Stimulated activated CD8-positive, alpha-beta memory T cell treated with anti-CD3 and anti-CD28 coated beads, Interleukin-15, amount 100 ng/mL, for 4 hours (primary cell): ENCODE measurements around the gene ARFRP1.

Experiments used
- DNase-seq, 2 donors: peaks; one replicate each; pipeline ENCODE4 v3.0.0-alpha.2; 2020; ENCODE audit warnings: low read depth in 2 of 2

ARFRP1 gene

GRCh38 chr20:63690898-63691710, 16.7 kb downstream of the ARFRP1 start:
- no peak for DNase-seq

- DNase-seq = no peak
These were observed 17.5 kb downstream of the ARFRP1 start for GRCh38 chr20:63690003-63690897.

GRCh38 chr20:63689046-63690002, 18.5 kb downstream of the ARFRP1 start:
- no peak for DNase-seq

GRCh38 chr20:63688228-63689045, 19.3 kb downstream of the ARFRP1 start:
- no peak for DNase-seq

- no peak for DNase-seq
These were observed 20.2 kb downstream of the ARFRP1 start for GRCh38 chr20:63687419-63688178.

GRCh38 chr20:63686492-63687321, 21.1 kb downstream of the ARFRP1 start:
- DNase-seq = peak in 1 of 2 donors; percentile 39

GRCh38 chr20:63686094-63686491, 21.7 kb downstream of the ARFRP1 start:
- DNase-seq = no peak

- no peak for DNase-seq
These were observed 22.3 kb downstream of the ARFRP1 start for GRCh38 chr20:63685269-63686026.

- no peak for DNase-seq
These were observed 25.2 kb downstream of the ARFRP1 start for GRCh38 chr20:63682384-63683139.

- no peak for DNase-seq
These were observed 26.1 kb downstream of the ARFRP1 start for GRCh38 chr20:63681609-63682142.

GRCh38 chr20:63680857-63681608, 26.7 kb downstream of the ARFRP1 start:
- DNase-seq = no peak

GRCh38 chr20:63680427-63680826, 27.3 kb downstream of the ARFRP1 start:
- no peak for DNase-seq

GRCh38 chr20:63679799-63680305, 27.9 kb downstream of the ARFRP1 start:
- no peak for DNase-seq

- no peak for DNase-seq
These were observed 28.9 kb downstream of the ARFRP1 start for GRCh38 chr20:63678667-63679465.

- no peak for DNase-seq
These were observed 29.7 kb downstream of the ARFRP1 start for GRCh38 chr20:63678071-63678470.
